CD14-positive monocyte (primary cell): Measurements from ENCODE around the gene CEL. TPM values are rescaled to one million over a fixed set of nuclear protein-coding genes. Genes with fewer than 3 reads are reported as not detected.

Experiments
- DNase-seq, 3 donors: peaks; one replicate each; pipeline ENCODE4 v3.0.0-alpha.2; 2011 to 2022
- H2AFZ ChIP-seq: 2 replicates; pipeline ENCODE4 v1.6.0; 2012; ENCODE audit warnings: mild to moderate bottlenecking, low read depth, low read length, inconsistent platforms; ENCODE audit not compliant: insufficient read depth, poor library complexity, severe bottlenecking
- H3K27ac ChIP-seq, 2 donors: 1 replicate in 1 of 2; 2 replicates in 1 of 2; pipeline ENCODE4 v1.5.1; 2012 to 2013; ENCODE audit warnings: low read length in 2 of 2, control low read depth in 1 of 2, inconsistent platforms in 1 of 2, low read depth in 1 of 2, mild to moderate bottlenecking in 1 of 2
- H3K27me3 ChIP-seq, 2 donors: one replicate each; pipeline versions ENCODE4 v1.6.0 to v1.6.1; 2011 to 2013; ENCODE audit warnings: low read length in 2 of 2; ENCODE audit not compliant: control insufficient read depth in 2 of 2, insufficient read depth in 2 of 2
- H3K36me3 ChIP-seq, 2 donors: replicated peaks in 1 of 2; 1 replicate in 1 of 2; 2 replicates in 1 of 2; pipeline versions ENCODE4 v1.5.1 to v1.6.1; 2012 to 2013; ENCODE audit warnings: low read length in 2 of 2, control low read depth in 1 of 2, inconsistent platforms in 1 of 2, mild to moderate bottlenecking in 1 of 2; ENCODE audit not compliant: insufficient read depth in 2 of 2, control insufficient read depth in 1 of 2
- H3K4me1 ChIP-seq, 2 donors: 1 replicate in 1 of 2; 2 replicates in 1 of 2; pipeline versions ENCODE4 v1.5.1 to v1.6.1; 2012 to 2013; ENCODE audit warnings: low read length in 2 of 2, control low read depth in 1 of 2, inconsistent platforms in 1 of 2, mild to moderate bottlenecking in 1 of 2, moderate library complexity in 1 of 2; ENCODE audit not compliant: insufficient read depth in 2 of 2, control insufficient read depth in 1 of 2
- H3K4me2 ChIP-seq: replicated peaks from 2 replicates; pipeline ENCODE3; 2012; ENCODE audit warnings: low read length, moderate library complexity, mild to moderate bottlenecking; ENCODE audit not compliant: poor library complexity, severe bottlenecking; ENCODE audit errors: extremely low read depth
- H3K4me3 ChIP-seq, 3 experiments: fragments of 200-600 bp in 1 of 3; sonication (generic) in 1 of 3; replicated peaks in 1 of 3; 1 replicate in 2 of 3; 2 replicates in 1 of 3; pipeline ENCODE4 v1.5.1; 2011 to 2013; ENCODE audit warnings: low read length in 3 of 3, mild to moderate bottlenecking in 3 of 3, control low read depth in 2 of 3, low read depth in 2 of 3, inconsistent platforms in 1 of 3, moderate library complexity in 1 of 3
- H3K79me2 ChIP-seq: 2 replicates; pipeline ENCODE4 v1.6.0; 2012; ENCODE audit warnings: mild to moderate bottlenecking, control low read depth, inconsistent platforms, low read length, moderate library complexity; ENCODE audit not compliant: insufficient read depth
- H3K9ac ChIP-seq: 2 replicates; pipeline ENCODE4 v1.6.0; 2017; ENCODE audit warnings: low read length, mild to moderate bottlenecking; ENCODE audit not compliant: insufficient read depth, poor library complexity, severe bottlenecking
- H3K9me3 ChIP-seq, 2 donors: replicated peaks in 1 of 2; 1 replicate in 1 of 2; 2 replicates in 1 of 2; pipeline versions ENCODE4 v1.5.1 to v1.6.1; 2012 to 2013; ENCODE audit warnings: low read length in 2 of 2, control low read depth in 1 of 2; ENCODE audit not compliant: control insufficient read depth in 1 of 2, insufficient read depth in 1 of 2
- H4K20me1 ChIP-seq: 2 replicates; pipeline ENCODE4 v1.6.0; 2012; ENCODE audit warnings: mild to moderate bottlenecking, low read length, control low read depth, moderate library complexity; ENCODE audit not compliant: insufficient read depth
- H3K27ac Mint-ChIP-seq, 7 donors: one replicate each; pipeline ENCODE4 v1.8.0; 2020; ENCODE audit warnings: mild to moderate bottlenecking in 7 of 7, mixed read lengths in 7 of 7, moderate library complexity in 6 of 7, inconsistent platforms in 2 of 7
- H3K27me3 Mint-ChIP-seq, 3 donors: one replicate each; pipeline ENCODE4 v1.8.0; 2021 to 2022; ENCODE audit warnings: low read depth in 3 of 3, mild to moderate bottlenecking in 3 of 3, mixed read lengths in 3 of 3, moderate library complexity in 3 of 3, inconsistent platforms in 1 of 3
- H3K36me3 Mint-ChIP-seq, 2 donors: one replicate each; pipeline ENCODE4 v1.8.0; 2020; ENCODE audit warnings: mixed read lengths in 2 of 2, inconsistent platforms in 1 of 2, mild to moderate bottlenecking in 1 of 2
- H3K4me1 Mint-ChIP-seq: one replicate; pipeline ENCODE4 v1.8.0; 2020; ENCODE audit warnings: mild to moderate bottlenecking, mixed read lengths
- H3K4me3 Mint-ChIP-seq, 2 donors: one replicate each; pipeline ENCODE4 v1.8.0; 2020; ENCODE audit warnings: mild to moderate bottlenecking in 2 of 2, mixed read lengths in 2 of 2, moderate library complexity in 1 of 2
- H3K9me3 Mint-ChIP-seq, 7 donors: one replicate each; pipeline ENCODE4 v1.8.0; 2020 to 2022; ENCODE audit warnings: mixed read lengths in 7 of 7, mild to moderate bottlenecking in 6 of 7, moderate library complexity in 6 of 7, inconsistent platforms in 2 of 7
- whole genome bisulfite sequencing: methylation state at CpG from one replicate; pipeline ENCODE4 v1.1.5; 2013; ENCODE audit warnings: missing lambda C conversion rate; ENCODE audit not compliant: insufficient coverage; 5-methylcytosine and 5-hydroxymethylcytosine counted together
- intact Hi-C, 2 donors: fragments of 100-400 bp; cut with micrococcal nuclease; formaldehyde crosslinking; loops; one replicate each; pipeline versions ENCODE4 v1.15.0 to v1.15.1; 2023
- polyA plus RNA-seq, 3 donors: library from polyadenylated mRNA; depleted of rRNA in 1 of 3; unstranded in 2 of 3; stranded (reverse) in 1 of 3; fragments of 300-500 nt in 2 of 3; fragments of >200 nt in 1 of 3; fragmentation: Illumina TruSeq in 2 of 3; gene quantifications; 1 replicate in 2 of 3; 2 replicates in 1 of 3; pipeline ENCODE4 v1.2.3, GENCODE V29; 2012 to 2021
- TF ChIP-seq, protein P1 (sequence below): fragments of 200-600 bp; IDR thresholded peaks from one replicate; pipeline ENCODE4 v1.8.0; 2022; ENCODE audit warnings: antibody characterized with exemption, mild to moderate bottlenecking

The CEL gene
- polyA plus RNA-seq, 3 donors = 0.24 TPM; not detected in 2

- no peak for DNase-seq
- Histone ChIP-seq H3K4me3 (no peak overlapping the region), H4K20me1 (peaks cover 26% of the 10 kb centered on the region), H3K27ac (no peak overlapping the region), H3K36me3 (peaks cover 63 to 68% of the 10 kb centered on the region in 2 donors), H3K9me3 (no peaks in the 10 kb centered on the region), H3K27me3 (no peaks in the 10 kb centered on the region), H3K4me2 (no peak overlapping the region), H3K9ac (no peak overlapping the region), H3K4me1 (no peaks in the 10 kb centered on the region), H2AFZ (no peak overlapping the region), H3K79me2 (peaks cover 33% of the 10 kb centered on the region)
- intact Hi-C loops = no loop called here
- peaks cover 61 to 72% of the 10 kb centered on the region in 2 donors for H3K36me3 Mint-ChIP-seq
- H3K4me3 Mint-ChIP-seq = no peak overlapping the region
- H3K27me3 Mint-ChIP-seq = no peaks in the 10 kb centered on the region
- WGBS = 99% methylated on average over 11 of the region's 16 CpGs
- no peak overlapping the region for H3K27ac Mint-ChIP-seq
- no peaks in the 10 kb centered on the region for H3K9me3 Mint-ChIP-seq
- no peaks in the 10 kb centered on the region for H3K4me1 Mint-ChIP-seq
- TF ChIP-seq, protein P1, sequence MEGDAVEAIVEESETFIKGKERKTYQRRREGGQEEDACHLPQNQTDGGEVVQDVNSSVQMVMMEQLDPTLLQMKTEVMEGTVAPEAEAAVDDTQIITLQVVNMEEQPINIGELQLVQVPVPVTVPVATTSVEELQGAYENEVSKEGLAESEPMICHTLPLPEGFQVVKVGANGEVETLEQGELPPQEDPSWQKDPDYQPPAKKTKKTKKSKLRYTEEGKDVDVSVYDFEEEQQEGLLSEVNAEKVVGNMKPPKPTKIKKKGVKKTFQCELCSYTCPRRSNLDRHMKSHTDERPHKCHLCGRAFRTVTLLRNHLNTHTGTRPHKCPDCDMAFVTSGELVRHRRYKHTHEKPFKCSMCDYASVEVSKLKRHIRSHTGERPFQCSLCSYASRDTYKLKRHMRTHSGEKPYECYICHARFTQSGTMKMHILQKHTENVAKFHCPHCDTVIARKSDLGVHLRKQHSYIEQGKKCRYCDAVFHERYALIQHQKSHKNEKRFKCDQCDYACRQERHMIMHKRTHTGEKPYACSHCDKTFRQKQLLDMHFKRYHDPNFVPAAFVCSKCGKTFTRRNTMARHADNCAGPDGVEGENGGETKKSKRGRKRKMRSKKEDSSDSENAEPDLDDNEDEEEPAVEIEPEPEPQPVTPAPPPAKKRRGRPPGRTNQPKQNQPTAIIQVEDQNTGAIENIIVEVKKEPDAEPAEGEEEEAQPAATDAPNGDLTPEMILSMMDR = no peak
Measured at GRCh38 chr9:133043449-133044035, 18.2 kb upstream of the CEL start.

- no peak for DNase-seq
- no peaks in the 10 kb centered on the region for H3K27me3 Mint-ChIP-seq
- Histone ChIP-seq H2AFZ (no peak overlapping the region), H3K27ac (no peak overlapping the region), H3K9ac (no peak overlapping the region), H3K4me2 (no peak overlapping the region), H3K36me3 (peaks cover 69 to 74% of the 10 kb centered on the region in 2 donors), H3K4me1 (no peaks in the 10 kb centered on the region), H3K9me3 (no peaks in the 10 kb centered on the region), H4K20me1 (peaks cover 26% of the 10 kb centered on the region), H3K4me3 (no peak overlapping the region), H3K27me3 (no peaks in the 10 kb centered on the region), H3K79me2 (peaks cover 28% of the 10 kb centered on the region)
- H3K9me3 Mint-ChIP-seq = no peaks in the 10 kb centered on the region
- no peaks in the 10 kb centered on the region for H3K4me1 Mint-ChIP-seq
- intact Hi-C loops = no loop called here
- no peak overlapping the region for H3K4me3 Mint-ChIP-seq
- no peak overlapping the region for H3K27ac Mint-ChIP-seq
- peaks cover 63 to 76% of the 10 kb centered on the region in 2 donors for H3K36me3 Mint-ChIP-seq
- TF ChIP-seq, protein P1 = no peak
- WGBS = 100% methylated on average over 5 of the region's 6 CpGs
Measured at GRCh38 chr9:133044125-133044524, 17.7 kb upstream of the CEL start.
